Fibroblast of the conjunctiva (primary cell): ENCODE data around the gene MYO19.
"Not testable (repeated sequence)": the region's sequence is repeated elsewhere in the genome, so short reads cannot be mapped to it uniquely, and the experiment has no call there.

Experiments
- DNase-seq: peaks from one replicate; pipeline ENCODE4 v3.0.0-alpha.2; 2010; ENCODE audit warnings: low read depth

The MYO19 gene

GRCh38 chr17:36463916-36464764, 70.5 kb downstream of the MYO19 start:
- DNase-seq, result peak; percentile 30

- no peak for DNase-seq
Observed at GRCh38 chr17:36461330-36462110, 73.1 kb downstream of the MYO19 start.

- DNase-seq, result no peak
Observed at GRCh38 chr17:36460265-36460937, 74.3 kb downstream of the MYO19 start.

GRCh38 chr17:36459601-36460000, 75.1 kb downstream of the MYO19 start:
- no peak for DNase-seq

GRCh38 chr17:36459045-36459444, 75.6 kb downstream of the MYO19 start:
- no peak for DNase-seq

- DNase-seq, result not testable (repeated sequence)
Observed at GRCh38 chr17:36457701-36458100, 77.0 kb downstream of the MYO19 start.

GRCh38 chr17:36452888-36453287, 81.8 kb downstream of the MYO19 start:
- not testable (repeated sequence) for DNase-seq

- DNase-seq, result not testable (repeated sequence)
Observed at GRCh38 chr17:36449997-36450396, 84.7 kb downstream of the MYO19 start.
